GM03348 (cell line): ENCODE data around the gene CABP1.

ENCODE experiments used
- DNase-seq: peaks from one replicate; pipeline ENCODE4 v3.0.0; 2012; ENCODE audit warnings: low spot score

Gene CABP1

GRCh38 chr12:120631097-120631496 is 9.3 kb upstream of the CABP1 start:
- DNase-seq = no peak

GRCh38 chr12:120640861-120641833 is 721 bp downstream of the CABP1 start:
- peak; percentile 83 for DNase-seq

DNA sequence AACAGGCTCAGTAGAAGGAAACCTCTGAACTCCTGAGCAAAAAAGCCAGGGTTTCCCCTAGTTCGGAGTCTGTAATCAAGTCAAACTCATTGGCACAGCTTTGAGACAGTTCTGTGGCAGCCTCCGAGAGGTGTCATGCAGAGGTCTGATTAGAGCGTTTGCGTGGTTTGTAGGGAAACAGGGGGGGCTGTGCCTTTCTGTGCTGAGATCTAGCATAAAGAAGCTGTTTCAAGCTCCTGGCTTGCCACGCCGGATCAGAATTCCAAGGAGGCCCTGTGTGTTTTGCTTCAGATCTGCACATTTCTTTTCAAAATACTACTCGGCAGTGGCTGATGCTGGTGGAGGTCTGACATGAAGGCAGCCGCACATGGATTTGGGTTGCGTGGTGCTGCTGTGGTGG is 1.7 kb downstream of the CABP1 start:
- no peak for DNase-seq

- DNase-seq = no peak
These were observed 2.4 kb downstream of the CABP1 start for GRCh38 chr12:120642826-120643225.

DNA sequence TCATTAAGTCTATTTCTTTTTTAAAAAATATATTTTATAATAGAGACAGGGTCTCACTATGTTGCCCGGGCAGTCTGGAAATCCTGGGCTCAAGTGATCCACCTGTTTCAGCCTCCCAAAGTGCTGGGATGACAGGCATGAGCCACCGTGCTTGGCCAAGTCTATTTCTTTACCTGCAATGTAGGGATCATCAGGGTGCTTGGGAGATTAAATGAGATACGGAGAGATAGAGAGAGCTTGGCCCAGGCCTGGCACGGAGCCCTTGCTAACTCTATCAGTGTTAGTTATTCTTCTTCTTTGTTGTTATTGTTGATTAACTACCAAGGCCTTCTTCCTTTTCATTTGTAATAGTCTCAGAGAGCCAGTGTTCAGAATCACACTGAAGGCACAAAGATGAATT is 3.1 kb downstream of the CABP1 start:
- DNase-seq = no peak

GRCh38 chr12:120646044-120646443 is 5.6 kb downstream of the CABP1 start:
- no peak for DNase-seq

DNA sequence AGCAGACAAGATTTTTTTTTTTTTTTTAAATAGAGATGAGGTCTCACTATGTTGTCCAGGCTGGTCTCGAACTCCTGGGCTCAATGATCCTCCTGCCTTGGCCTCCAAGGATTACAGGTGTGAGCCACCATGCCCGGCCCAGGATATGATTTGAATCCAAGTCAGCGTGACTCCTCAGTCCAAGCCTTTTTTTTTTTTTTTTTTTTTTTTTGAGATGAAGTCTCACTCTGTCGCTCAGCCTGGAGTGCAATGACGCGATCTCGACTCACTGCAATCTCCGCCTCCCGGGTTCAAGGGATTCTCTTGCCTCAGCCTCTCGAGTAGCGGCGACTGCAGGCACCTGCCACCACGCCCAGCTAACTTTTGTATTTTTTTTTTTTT is 6.9 kb downstream of the CABP1 start:
- no peak for DNase-seq

GRCh38 chr12:120649442-120650232 is 9.2 kb downstream of the CABP1 start:
- no peak for DNase-seq

GRCh38 chr12:120650233-120650690 is 9.8 kb downstream of the CABP1 start:
- no peak for DNase-seq

GRCh38 chr12:120651821-120652220 is 11.4 kb downstream of the CABP1 start:
- DNase-seq = peak; percentile 35

GRCh38 chr12:120652656-120653435 is 12.4 kb downstream of the CABP1 start:
- no peak for DNase-seq

DNA sequence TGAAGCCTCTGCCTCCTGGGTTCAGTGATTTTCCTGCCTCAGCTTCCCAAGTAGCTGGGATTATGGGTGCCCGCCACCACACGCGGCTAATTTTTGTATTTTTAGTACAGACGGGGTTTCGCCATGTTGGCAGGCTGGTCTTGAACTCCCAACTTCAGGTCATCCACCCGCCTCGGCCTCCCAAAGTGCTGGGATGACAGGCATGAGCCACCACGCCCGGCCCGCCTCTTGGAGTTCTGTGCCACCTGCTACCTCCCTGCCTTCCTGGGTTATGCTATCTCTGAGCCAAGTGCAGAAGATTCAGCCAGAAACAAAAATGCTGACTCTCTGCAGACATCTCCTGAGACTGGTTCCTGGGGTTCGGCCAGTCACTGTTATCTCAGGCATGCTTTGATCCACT is 13.2 kb downstream of the CABP1 start:
- no peak for DNase-seq

GRCh38 chr12:120654656-120655055 is 14.2 kb downstream of the CABP1 start:
- no peak for DNase-seq

GRCh38 chr12:120656008-120656407 is 15.6 kb downstream of the CABP1 start:
- no peak for DNase-seq

DNA sequence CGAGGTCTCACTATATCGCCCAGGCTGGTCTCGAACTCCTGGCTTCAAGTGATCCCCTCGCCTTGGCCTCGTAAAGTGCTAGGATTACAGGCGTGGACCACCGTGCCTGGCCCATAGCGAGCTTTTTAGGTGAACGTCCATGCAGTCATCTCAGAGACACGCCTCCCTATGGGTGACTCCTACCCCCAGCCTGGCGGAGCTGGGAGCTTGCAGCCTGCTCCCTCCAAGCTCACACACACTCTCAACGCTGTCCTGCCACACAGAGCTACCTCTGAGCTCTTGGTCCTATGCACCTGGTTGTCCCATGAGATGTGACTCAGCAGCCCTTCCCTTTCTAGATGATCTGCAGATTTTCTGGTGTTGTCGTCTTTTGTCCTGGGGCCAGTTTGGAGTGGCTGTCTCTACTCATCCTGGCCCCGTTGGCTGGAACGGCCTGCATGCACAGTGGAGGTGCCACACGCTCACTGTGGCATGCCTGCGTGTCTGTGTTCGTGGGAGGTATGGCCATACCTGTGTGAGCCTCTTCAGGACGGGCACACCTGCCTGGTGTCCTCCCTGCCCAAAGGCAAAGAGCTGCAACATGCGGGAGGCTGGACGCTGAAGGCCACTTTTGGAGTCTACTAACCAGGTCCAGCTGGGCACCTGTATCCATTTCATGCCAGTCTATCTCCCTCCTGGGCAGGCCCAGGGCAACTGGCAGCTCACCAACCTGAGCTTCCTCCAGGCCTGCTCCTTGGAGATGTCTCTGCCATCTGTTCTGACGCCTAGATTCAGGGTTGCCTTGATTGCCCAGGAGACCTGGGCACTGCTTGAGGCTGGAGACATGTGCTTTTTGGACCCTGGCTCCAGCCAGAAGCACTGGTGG is 18.1 kb downstream of the CABP1 start:
- DNase-seq = no peak

DNA sequence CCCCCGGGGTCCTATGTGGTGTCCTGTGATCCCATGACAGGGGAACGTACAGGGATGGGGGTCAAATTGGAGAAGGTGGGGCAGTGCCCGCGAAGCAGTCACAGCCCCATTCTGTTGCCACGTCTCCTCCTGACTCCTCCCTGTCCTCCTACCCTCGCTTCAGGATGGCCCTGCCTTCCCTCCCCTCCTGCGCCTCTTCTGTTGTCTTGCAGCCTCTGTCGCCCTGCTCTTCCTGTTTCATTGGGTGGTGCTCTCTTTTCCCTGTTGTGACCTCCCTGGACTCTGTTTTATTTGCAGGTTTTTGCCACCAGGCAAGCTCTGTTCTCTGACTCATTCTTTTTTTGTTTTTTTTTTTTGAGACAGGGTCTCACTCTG is 18.7 kb downstream of the CABP1 start:
- no peak for DNase-seq

- DNase-seq = no peak
These were observed 21.0 kb downstream of the CABP1 start for GRCh38 chr12:120661432-120661831.

- DNase-seq = no peak
These were observed 22.5 kb downstream of the CABP1 start for GRCh38 chr12:120662879-120663278.

- no peak for DNase-seq
These were observed 23.3 kb downstream of the CABP1 start for GRCh38 chr12:120663741-120664140.

- no peak for DNase-seq
These were observed 26.4 kb downstream of the CABP1 start for GRCh38 chr12:120666571-120667390.
